GM19035 (cell line): ENCODE data around the gene NDFIP1.
"Not testable (repeated sequence)": the region's sequence is repeated elsewhere in the genome, so short reads cannot be mapped to it uniquely, and the experiment has no call there.

Source experiments
- ATAC-seq: cut with Tn5 transposase; IDR thresholded peaks from one replicate; pipeline ENCODE4 v1.9.1; 2021; ENCODE audit not compliant: unreplicated experiment

Gene NDFIP1

GRCh38 chr5:142108432-142109330 lies at the start of gene NDFIP1:
TSS of gene NDFIP1 (plus strand) at chr5:142108779. CDS start at chr5:142108975, 196 bp downstream.
- peak; percentile 94 for ATAC-seq

GRCh38 chr5:142059304-142059940 lies 49.2 kb upstream of the NDFIP1 start:
- ATAC-seq, result no peak

- ATAC-seq, result no peak
Observed at GRCh38 chr5:142063376-142063775, 45.2 kb upstream of the NDFIP1 start.

- ATAC-seq, result no peak
Observed at GRCh38 chr5:142063878-142064331, 44.7 kb upstream of the NDFIP1 start.

- ATAC-seq, result no peak
Observed at GRCh38 chr5:142065273-142065672, 43.3 kb upstream of the NDFIP1 start.

- no peak for ATAC-seq
Observed at GRCh38 chr5:142069606-142070399, 38.8 kb upstream of the NDFIP1 start.

GRCh38 chr5:142070734-142071133 lies 37.8 kb upstream of the NDFIP1 start:
- ATAC-seq, result no peak

GRCh38 chr5:142072488-142072887 lies 36.1 kb upstream of the NDFIP1 start:
- ATAC-seq, result no peak

- ATAC-seq, result no peak
Observed at GRCh38 chr5:142073362-142073988, 35.1 kb upstream of the NDFIP1 start.

GRCh38 chr5:142074006-142074405 lies 34.6 kb upstream of the NDFIP1 start:
- no peak for ATAC-seq

GRCh38 chr5:142078221-142078620 lies 30.4 kb upstream of the NDFIP1 start:
- ATAC-seq, result no peak

- ATAC-seq, result no peak
Observed at GRCh38 chr5:142078706-142079105, 29.9 kb upstream of the NDFIP1 start.

- no peak for ATAC-seq
Observed at GRCh38 chr5:142079306-142079721, 29.3 kb upstream of the NDFIP1 start.

GRCh38 chr5:142080248-142080647 lies 28.3 kb upstream of the NDFIP1 start:
- no peak for ATAC-seq

- ATAC-seq, result no peak
Observed at GRCh38 chr5:142082182-142082781, 26.3 kb upstream of the NDFIP1 start.

GRCh38 chr5:142086229-142086628 lies 22.4 kb upstream of the NDFIP1 start:
- ATAC-seq, result no peak

GRCh38 chr5:142086679-142087078 lies 21.9 kb upstream of the NDFIP1 start:
- ATAC-seq, result no peak

- no peak for ATAC-seq
Observed at GRCh38 chr5:142087920-142088679, 20.5 kb upstream of the NDFIP1 start.

GRCh38 chr5:142088855-142089479 lies 19.6 kb upstream of the NDFIP1 start:
- not testable (repeated sequence) for ATAC-seq
